Retinal pigment epithelial cell (primary cell): Measurements from ENCODE around the gene MYCBP.
A peak's percentile ranks its signal among the peaks of the same experiment; 100 is the strongest.

Experiments used
- DNase-seq: peaks from one replicate; pipeline ENCODE4 v3.0.0-alpha.2; 2010; ENCODE audit warnings: low read depth
- H3K4me3 ChIP-seq: 2 replicates; pipeline ENCODE4 v1.5.1; 2011; ENCODE audit warnings: mild to moderate bottlenecking, low read length, control low read depth, moderate library complexity
- TF ChIP-seq, protein P1 (sequence below): conservative IDR thresholded peaks from 2 replicates; pipeline ENCODE4 v1.5.1; 2011; ENCODE audit warnings: low read depth, low read length, control low read depth, inconsistent platforms

MYCBP gene

DNA sequence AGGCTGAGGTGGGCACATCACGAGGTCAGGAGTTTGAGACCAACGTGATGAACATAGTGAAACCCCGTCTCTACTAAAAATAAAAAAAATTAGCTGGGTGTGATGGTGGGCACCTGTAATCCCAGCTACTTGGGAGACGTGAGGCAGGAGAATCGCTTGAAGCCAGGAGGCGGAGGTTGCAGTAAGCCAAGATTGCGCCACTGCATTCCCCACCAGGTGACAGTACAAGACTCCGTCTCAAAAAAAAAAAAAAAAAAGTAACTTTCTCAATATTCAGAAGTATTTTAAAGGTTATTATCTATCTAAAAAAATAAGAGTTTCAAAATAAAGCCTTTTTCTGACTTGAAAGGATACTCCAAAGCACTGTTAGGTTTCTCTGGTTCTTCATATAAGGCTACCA, 5.9 kb downstream of the MYCBP start:
- TF ChIP-seq, protein P1, sequence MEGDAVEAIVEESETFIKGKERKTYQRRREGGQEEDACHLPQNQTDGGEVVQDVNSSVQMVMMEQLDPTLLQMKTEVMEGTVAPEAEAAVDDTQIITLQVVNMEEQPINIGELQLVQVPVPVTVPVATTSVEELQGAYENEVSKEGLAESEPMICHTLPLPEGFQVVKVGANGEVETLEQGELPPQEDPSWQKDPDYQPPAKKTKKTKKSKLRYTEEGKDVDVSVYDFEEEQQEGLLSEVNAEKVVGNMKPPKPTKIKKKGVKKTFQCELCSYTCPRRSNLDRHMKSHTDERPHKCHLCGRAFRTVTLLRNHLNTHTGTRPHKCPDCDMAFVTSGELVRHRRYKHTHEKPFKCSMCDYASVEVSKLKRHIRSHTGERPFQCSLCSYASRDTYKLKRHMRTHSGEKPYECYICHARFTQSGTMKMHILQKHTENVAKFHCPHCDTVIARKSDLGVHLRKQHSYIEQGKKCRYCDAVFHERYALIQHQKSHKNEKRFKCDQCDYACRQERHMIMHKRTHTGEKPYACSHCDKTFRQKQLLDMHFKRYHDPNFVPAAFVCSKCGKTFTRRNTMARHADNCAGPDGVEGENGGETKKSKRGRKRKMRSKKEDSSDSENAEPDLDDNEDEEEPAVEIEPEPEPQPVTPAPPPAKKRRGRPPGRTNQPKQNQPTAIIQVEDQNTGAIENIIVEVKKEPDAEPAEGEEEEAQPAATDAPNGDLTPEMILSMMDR = no peak
- DNase-seq = no peak
- H3K4me3 ChIP-seq = no peak overlapping the region

DNA sequence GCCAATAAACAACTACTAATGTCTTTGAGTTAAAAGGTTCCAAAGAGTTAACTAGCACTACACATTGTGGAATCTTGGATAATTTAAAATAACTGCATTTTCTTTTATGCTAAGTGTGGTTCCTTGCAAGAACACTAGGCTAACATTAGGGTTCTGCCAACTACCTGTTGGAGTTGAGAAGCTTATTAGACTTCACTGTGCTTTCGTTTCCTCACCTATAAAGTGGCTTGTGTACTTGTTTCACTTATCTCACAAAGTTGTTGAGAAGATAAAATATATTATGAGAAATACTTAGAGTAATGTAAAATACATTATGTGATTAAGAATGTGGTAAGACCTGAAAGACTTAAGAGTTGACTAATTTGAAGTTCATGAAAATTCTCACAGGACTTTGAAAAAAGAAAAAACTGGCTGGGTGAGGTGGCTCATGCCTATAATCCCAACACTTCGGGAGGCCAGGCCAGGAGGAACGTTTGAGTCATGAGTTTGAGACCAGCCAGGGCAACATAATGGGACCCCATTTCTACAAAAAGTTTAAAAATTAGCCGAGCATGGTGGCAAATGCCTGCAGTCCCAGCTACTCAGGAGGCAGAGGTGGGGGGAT, 7.9 kb downstream of the MYCBP start:
- H3K4me3 ChIP-seq = no peak overlapping the region
- no peak for DNase-seq
- TF ChIP-seq, protein P1 = no peak

DNA sequence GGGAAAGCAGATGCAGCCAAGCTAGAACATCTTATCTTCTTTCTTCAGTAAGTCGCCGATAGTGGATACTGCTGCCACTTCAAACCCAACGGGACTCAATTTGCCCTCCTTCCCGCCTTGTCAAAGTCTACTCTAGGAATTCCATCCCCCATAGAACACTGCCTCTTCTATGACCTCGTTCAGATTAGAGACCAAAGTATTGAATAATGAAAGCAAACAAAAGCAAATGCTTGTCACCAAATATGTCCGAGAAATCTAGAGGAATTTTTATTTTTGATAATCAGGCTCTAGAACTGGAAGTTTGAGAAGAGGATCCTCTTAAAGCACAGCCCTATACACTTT, 12.7 kb downstream of the MYCBP start:
- TF ChIP-seq, protein P1 = no peak
- DNase-seq = no peak
- H3K4me3 ChIP-seq = peak overlapping the region; percentile 98

DNA sequence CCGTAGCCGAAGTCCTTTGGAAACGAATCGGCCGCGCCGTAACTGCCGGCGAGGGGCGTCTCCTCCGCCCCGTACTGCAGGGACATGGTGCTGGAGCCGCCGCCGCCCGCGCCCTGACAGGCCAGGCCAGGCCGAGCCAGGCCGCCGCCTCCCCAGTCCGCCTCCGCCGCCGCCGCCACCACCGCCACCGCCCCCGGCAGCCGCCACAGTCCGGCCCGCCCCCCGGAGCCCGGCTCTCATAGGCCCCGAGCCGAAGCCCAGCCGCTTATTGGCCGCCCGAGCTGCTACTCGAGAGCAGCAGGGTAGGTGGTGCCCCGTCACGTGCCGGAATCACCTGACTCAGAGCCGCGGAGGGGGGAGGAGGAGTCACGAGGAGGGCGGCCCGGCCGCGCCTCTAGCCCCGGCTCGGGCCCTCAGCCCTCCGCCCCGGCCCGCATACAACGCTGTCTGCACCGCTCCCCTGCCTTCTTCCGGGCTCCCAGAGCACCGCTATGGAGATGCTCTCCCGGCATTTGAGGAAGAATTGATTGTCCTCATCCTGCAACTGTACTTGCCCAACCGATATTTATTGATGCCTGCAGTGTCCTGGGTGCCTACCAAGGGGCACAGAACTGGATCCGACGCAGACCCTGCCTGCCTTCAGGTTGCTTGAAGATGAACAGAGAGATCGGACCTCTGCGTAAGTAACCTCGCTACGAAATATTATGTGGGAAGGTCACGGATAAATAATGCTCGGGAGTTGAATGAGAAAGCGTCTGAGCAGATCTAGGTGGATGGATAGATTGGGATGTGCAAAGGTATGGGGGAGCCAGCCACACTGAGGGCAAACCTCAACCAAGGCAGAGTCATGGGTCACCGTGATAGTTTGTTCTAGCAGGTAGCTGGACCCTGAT, 13.3 kb downstream of the MYCBP start, which contains the start of gene RRAGC:
TSS of gene RRAGC (minus strand) at position 212 of the 893 bp plus-strand sequence. CDS start at position 86, 126 bp downstream.
- peak within 1 kb of the TSS; percentile 98 for H3K4me3 ChIP-seq
- peak; percentile 90 for DNase-seq
- TF ChIP-seq, protein P1 = no peak

DNA sequence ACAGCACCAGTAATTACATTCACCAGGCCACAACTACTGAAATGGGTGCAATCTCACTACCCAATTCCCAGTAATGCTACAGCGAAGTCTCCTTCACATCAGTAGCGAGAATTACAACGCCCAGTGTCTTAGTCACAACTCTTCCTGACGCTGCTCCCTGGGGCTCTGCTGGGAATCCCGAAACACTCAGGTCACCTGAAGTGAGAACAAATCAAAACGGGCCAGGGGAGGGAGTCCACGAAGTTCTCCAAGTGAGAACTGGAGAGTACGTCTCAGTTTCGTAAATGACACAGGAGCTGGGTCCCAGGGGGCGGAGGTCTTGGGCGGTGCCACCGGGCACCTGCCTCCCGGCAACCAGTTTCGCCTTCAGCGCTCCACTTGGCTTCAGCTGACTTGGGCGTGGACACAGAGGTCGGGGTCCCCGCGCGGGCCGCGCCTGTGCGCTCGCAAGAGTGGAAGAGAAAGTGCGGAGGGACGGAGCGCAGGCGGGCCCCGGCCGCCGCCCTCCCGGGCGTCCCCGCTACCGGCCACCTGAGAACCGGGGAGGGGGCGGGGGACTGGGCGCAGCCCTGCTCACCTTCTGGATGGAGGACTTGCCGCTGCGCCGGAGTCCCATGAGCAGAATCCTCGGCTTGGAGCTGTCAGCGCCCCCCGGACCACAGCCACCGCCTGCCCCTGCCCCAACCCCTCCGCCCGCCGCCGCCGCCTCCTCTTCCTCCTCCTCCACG, 14.2 kb downstream of the MYCBP start:
- TF ChIP-seq, protein P1 = no peak
- H3K4me3 ChIP-seq = peak overlapping the region; percentile 92
- DNase-seq = no peak

DNA sequence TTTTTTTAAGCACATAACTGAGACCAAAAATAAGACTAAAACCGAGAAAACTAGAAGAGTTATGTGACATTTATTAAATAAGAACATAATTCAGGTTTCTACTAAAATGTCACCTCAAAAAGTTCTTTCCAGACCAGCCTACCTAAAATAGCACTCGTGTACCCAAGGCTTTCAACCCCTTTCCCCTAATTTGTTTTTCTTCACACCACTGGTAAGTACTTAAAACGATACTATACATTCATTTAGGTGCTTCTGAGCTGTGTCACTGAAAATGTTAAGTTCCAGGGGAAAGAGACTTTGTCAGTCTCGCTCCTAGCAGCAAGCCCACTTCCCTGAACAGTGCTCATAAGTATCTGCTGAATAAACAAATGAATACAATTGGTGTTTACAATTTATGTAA, 20.4 kb downstream of the MYCBP start:
- TF ChIP-seq, protein P1 = no peak
- DNase-seq = no peak
- no peak overlapping the region for H3K4me3 ChIP-seq
